NCI-H1436 treated with DMSO at 0.1 percent for 48 hours (cell line): ENCODE measurements around the gene CLCNKB.

Experiments used
- DNase-seq: peaks from one replicate; lab custom pipeline; 2025; lab: John Stamatoyannopoulos, UW

The CLCNKB gene

DNA sequence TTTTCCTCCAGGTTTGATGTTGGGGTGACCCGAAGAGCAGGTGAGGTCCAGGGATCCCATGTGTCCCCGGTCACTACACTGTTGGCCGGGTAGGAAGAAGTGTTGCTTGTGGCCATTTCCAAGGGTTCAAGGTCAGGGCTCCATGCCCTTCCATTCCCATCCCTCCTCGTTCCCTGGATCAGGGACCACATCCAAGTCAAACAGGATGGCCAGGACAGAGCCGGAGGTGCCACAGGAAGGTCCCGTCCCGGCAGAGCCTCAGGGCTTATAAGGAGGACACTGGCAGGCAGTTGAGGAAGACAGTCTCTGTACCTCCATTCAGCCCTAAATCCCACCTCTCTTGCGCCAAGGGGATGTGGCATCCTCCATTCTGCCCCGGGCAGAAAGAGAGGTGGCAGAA is 51.9 kb downstream of the CLCNKB start:
- DNase-seq: no peak

DNA sequence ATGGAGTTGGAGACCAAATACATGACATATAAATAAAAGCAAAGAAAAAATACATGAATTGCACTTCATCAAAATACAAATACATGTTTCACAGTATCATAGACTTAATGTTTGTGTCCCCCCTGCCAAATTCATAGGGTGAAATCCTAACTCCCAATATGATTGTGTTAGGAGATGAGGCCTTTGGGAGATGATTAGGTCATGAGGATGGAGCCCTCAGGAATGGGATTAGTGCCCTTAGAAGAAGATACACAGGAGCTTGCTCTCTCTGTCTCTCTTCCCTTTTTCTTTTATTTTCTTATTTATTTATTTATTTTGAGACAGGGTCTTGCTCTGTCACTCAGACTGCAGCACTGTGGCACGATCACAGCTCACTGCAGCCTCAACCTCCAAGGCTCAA is 55.8 kb downstream of the CLCNKB start:
- no peak for DNase-seq

GRCh38 chr1:16101623-16102022 is 58.0 kb downstream of the CLCNKB start:
- no peak for DNase-seq
